H1 (cell line): ENCODE data around the gene LYRM4.

Source experiments
- CBX5 ChIP-seq: fragments of 300-800, 300-1000 bp; sonication (generic); IDR thresholded peaks from 2 replicates; pipeline ENCODE4 v1.7.1; 2016; ENCODE audit warnings: antibody characterized with exemption, low read length, low read depth
- CBX8 ChIP-seq: fragments of 300-800, 300-1000 bp; sonication (generic); IDR thresholded peaks from 2 replicates; pipeline ENCODE4 v1.7.1; 2016; ENCODE audit warnings: low read depth, low read length, borderline replicate concordance
- CREB1 ChIP-seq: IDR thresholded peaks from 2 replicates; pipeline ENCODE4 v1.6.1; 2012; ENCODE audit warnings: inconsistent platforms
- KDM1A ChIP-seq: fragments of 200-600, 300-600 bp; sonication (generic); IDR thresholded peaks from 2 replicates; pipeline ENCODE4 v1.7.1; 2016; ENCODE audit warnings: mild to moderate bottlenecking, low read length, borderline replicate concordance
- NRF1 ChIP-seq: IDR thresholded peaks from 2 replicates; pipeline ENCODE4 v1.6.1; 2011; ENCODE audit warnings: mild to moderate bottlenecking, low read depth, low read length, improper control_type of control experiment
- POLR2A ChIP-seq, 2 experiments: IDR thresholded peaks; 1 replicate in 1 of 2; 2 replicates in 1 of 2; pipeline ENCODE4 v1.6.1; 2011; ENCODE audit warnings: low read depth in 2 of 2, low read length in 2 of 2, mild to moderate bottlenecking in 2 of 2; ENCODE audit errors: control extremely low read depth in 1 of 2
- POLR2AphosphoS5 ChIP-seq: IDR thresholded peaks from 2 replicates; pipeline ENCODE4 v1.6.1; 2011; ENCODE audit warnings: low read depth, low read length
- SRF ChIP-seq: IDR thresholded peaks from 2 replicates; pipeline ENCODE4 v1.6.1; 2011; ENCODE audit warnings: mild to moderate bottlenecking, low read depth, low read length, moderate library complexity
- TAF1 ChIP-seq: IDR thresholded peaks from 2 replicates; pipeline ENCODE4 v1.6.1; 2011; ENCODE audit warnings: mild to moderate bottlenecking, low read depth, low read length
- ZNF274 ChIP-seq: IDR thresholded peaks from 2 replicates; pipeline ENCODE4 v1.7.0; 2012; ENCODE audit warnings: low read length, borderline replicate concordance; ENCODE audit errors: extremely low read depth
- TF ChIP-seq, protein P1 (sequence below), 3 experiments: IDR thresholded peaks; 1 replicate in 2 of 3; 2 replicates in 1 of 3; pipeline versions ENCODE4 v1.5.1 to v1.6.1; 2011; ENCODE audit warnings: low read length in 3 of 3, mild to moderate bottlenecking in 3 of 3, inconsistent platforms in 2 of 3, low read depth in 1 of 3, moderate library complexity in 1 of 3; ENCODE audit not compliant: insufficient read depth in 1 of 3; ENCODE audit errors: control extremely low read depth in 1 of 3
- TF ChIP-seq, protein P2 (sequence below): IDR thresholded peaks from 2 replicates; pipeline ENCODE4 v1.6.1; 2012; ENCODE audit warnings: inconsistent platforms

DNA sequence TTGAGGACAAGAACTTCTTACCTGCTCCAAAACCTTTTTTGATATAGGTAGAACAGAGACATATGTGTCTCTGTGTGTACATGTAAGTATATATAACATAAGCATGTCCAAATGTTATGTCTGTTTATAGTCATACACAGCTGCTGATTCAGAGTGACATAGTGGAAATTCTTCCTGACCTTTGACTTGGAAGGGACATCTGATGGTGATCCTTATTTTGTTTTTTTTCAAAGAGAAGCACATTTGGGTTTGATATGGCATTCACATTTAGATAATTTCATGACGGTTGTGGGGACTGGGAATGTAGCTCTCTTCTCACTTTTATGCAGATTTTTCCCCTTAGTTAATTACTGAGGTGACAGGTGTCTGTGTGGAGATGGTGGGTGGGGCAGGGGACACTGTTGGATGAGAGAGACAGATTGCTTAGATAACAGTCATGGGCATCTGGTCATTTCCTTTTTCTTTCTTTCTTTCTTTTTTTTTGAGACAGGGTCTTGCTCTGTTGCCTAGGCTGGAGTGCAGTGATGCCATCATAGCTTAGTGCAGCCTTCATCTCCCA, 39.5 kb upstream of the LYRM4 start:
- TF ChIP-seq POLR2AphosphoS5, result no peak
- TF ChIP-seq CBX5, result no peak
- TF ChIP-seq, protein P1, sequence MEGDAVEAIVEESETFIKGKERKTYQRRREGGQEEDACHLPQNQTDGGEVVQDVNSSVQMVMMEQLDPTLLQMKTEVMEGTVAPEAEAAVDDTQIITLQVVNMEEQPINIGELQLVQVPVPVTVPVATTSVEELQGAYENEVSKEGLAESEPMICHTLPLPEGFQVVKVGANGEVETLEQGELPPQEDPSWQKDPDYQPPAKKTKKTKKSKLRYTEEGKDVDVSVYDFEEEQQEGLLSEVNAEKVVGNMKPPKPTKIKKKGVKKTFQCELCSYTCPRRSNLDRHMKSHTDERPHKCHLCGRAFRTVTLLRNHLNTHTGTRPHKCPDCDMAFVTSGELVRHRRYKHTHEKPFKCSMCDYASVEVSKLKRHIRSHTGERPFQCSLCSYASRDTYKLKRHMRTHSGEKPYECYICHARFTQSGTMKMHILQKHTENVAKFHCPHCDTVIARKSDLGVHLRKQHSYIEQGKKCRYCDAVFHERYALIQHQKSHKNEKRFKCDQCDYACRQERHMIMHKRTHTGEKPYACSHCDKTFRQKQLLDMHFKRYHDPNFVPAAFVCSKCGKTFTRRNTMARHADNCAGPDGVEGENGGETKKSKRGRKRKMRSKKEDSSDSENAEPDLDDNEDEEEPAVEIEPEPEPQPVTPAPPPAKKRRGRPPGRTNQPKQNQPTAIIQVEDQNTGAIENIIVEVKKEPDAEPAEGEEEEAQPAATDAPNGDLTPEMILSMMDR (IDR thresholded peaks at IDR 0.05; ENCODE audit: control extremely low read depth in 1 of 3, insufficient read depth in 1 of 3, low read depth in 1 of 3, low read length in 3 of 3), result no peak
- no peak for TF ChIP-seq SRF
- TF ChIP-seq, protein P2, sequence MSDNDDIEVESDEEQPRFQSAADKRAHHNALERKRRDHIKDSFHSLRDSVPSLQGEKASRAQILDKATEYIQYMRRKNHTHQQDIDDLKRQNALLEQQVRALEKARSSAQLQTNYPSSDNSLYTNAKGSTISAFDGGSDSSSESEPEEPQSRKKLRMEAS, result no peak
- no peak for TF ChIP-seq KDM1A
- TF ChIP-seq CREB1, result no peak
- no peak for TF ChIP-seq POLR2A (IDR thresholded peaks at IDR 0.05; ENCODE audit: control extremely low read depth in 1 of 2, low read depth in 2 of 2, low read length in 2 of 2)
- TF ChIP-seq NRF1, result no peak
- no peak for TF ChIP-seq TAF1
- TF ChIP-seq CBX8, result no peak
- no peak for TF ChIP-seq ZNF274
